GM18858 (cell line): ENCODE data around the gene KIFAP3.

Experiments used
- ATAC-seq: cut with Tn5 transposase; IDR thresholded peaks from one replicate; pipeline ENCODE4 v1.9.1; 2021; ENCODE audit not compliant: unreplicated experiment

KIFAP3 gene

DNA sequence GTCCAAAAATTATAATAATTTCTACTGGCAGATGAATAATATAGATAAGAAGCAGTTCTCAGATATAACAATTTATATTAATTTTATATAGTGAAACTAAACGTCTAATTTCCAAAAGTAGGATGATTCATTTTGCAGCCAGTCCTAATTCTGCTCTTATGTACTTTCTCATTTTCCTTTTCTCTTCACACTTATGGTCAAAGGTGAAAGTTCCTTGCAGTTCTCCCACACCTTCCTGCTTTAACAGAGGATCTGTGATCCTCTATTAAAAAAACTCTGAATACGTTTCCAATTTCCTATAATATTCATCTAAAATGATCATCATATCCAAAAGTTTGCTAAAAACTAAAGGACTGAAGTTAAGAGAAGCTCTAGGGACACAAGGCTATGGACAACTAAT, 78.5 kb downstream of the KIFAP3 start:
- no peak for ATAC-seq

DNA sequence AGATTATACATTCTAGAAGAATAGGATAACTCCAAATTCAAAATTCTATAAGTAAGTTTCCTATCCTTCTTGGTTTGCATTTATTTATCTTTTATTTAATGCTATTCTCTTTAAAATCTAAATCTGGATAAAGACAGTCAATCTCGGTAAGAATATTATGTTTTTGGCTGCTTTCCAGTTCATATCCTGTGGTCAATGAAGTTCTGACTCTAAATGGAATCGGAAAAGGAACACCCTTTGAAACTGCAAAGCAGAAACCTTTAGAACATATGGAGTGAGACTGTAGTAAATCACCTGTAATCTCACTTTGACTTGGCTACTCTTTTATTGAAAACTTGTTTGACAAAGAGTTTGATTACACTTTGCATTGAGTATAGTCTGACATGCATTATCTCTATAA, 85.2 kb downstream of the KIFAP3 start:
- no peak for ATAC-seq

DNA sequence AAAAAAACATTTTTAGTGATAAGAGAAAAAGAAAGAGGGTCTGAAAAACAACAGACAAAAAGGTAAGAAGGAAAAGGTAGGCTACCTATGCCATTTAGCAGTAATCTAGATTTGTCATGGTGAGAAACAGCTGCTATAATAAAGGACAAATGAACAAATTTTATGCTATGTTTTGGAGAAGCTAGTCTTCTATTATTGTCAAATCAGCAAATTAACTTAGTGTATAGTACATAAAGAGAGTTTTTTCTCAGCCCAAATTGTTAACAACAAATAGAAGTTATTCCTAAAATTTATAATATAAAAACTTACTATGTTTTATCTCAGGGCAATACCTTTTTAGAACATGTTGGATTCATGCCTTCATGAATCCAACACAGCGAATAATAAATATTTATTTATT, 88.7 kb downstream of the KIFAP3 start:
- no peak for ATAC-seq

GRCh38 chr1:169974067-169974466, 100.4 kb downstream of the KIFAP3 start:
- no peak for ATAC-seq

- ATAC-seq, result no peak
These were observed 104.4 kb downstream of the KIFAP3 start for GRCh38 chr1:169970114-169970513.

GRCh38 chr1:169968174-169968573, 106.3 kb downstream of the KIFAP3 start:
- ATAC-seq, result no peak

DNA sequence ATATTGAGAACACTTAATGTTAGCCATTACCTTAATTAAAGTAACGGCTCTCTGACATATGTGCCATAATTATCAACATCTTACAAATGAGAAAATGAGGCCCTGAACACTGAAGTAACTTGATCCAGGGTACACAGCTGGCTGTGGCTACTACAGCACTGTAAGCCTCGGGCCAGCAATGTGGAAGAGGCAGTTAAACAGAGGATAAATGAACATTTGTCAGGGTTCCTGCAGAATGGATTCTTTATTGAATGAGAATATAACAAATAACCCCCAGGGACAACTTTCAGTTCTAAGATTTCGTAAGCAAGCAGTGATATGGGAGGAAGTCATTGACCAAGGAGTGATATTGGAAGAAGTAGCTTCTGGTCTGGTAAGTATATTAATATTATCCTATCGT, 110.3 kb downstream of the KIFAP3 start:
- ATAC-seq, result no peak

GRCh38 chr1:169959686-169960085, 114.8 kb downstream of the KIFAP3 start:
- no peak for ATAC-seq

DNA sequence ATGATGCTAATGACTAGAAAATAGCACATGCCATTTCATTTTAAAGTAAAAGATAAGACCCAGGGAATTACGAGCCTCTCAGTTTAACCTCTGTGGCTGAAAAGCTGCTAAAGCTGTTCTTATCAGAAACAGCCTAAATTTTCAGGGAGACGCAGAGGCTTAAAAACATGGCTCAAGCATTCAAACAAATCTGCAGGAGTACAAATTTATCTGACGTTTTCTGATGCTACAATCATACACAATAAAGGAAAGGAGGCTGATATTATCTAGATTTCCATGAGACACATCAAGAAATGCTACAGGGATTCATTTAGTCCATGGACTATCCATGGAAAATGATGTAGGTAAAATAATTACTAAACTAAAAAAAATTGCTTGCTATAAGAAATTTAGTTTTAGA, 115.5 kb downstream of the KIFAP3 start:
- ATAC-seq, result no peak

GRCh38 chr1:169957884-169958283, 116.6 kb downstream of the KIFAP3 start:
- ATAC-seq, result no peak

DNA sequence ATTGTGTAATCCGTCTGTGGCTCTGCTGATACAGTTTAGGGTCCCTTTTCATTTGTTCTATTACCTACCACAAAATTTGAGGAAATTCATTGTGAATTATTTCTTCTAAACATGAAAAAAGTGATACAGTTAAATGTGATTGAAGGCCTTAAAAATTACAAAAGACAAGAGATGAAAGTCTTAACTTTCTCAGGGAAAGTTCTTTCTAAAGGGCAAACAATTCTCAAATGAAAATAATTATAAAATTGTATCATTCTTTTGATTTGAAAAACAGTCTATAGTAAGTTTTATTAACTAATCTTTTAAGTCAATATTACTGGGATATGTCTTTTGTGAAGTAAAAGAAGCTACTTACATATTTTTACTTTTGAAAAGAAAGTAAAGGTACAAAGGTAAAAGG, 123.4 kb downstream of the KIFAP3 start:
- no peak for ATAC-seq

- ATAC-seq, result no peak
These were observed 125.4 kb downstream of the KIFAP3 start for GRCh38 chr1:169949139-169949538.

DNA sequence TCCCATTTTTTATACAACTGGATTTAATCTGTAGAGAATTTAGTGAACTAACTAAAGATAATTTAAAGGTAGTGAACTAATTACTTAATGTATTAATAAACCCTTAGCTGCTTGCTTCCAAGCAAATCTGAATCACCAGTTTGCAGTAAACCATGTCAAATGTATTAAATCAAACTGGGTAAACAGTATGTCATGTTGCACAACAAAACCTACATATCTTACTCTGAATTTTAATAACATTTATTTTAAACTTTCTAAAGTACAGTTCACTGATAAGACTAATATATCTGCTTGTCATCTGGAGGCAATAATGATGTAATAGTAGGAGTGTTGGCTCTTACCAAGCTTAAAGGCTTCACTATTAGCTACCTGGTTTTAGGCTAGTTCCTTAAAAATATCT, 128.3 kb downstream of the KIFAP3 start:
- no peak for ATAC-seq

DNA sequence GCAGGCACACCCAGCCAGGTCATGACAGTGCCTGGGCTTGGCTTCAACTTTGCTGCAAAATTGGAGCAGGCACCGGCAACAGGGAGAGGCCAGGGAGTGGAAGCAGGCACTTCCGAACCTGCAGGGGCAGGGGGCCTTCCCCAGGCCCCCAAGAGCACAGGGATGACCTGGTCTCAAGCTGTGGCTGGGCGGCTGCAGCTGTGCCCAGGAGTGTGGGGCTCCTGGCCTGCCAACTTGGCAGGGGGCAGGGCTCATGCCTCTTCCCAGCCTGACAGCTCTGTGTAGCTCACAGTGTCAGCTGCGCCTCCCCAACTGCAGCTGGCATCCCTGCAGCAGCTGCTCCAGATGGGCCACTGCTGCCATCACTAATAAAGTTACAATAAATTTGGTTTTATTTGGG, 129.3 kb downstream of the KIFAP3 start:
- no peak for ATAC-seq

- no peak for ATAC-seq
These were observed 129.9 kb downstream of the KIFAP3 start for GRCh38 chr1:169944621-169945020.

GRCh38 chr1:169943963-169944526, 130.4 kb downstream of the KIFAP3 start:
- no peak for ATAC-seq

GRCh38 chr1:169941982-169942830, 132.3 kb downstream of the KIFAP3 start:
- ATAC-seq, result no peak

DNA sequence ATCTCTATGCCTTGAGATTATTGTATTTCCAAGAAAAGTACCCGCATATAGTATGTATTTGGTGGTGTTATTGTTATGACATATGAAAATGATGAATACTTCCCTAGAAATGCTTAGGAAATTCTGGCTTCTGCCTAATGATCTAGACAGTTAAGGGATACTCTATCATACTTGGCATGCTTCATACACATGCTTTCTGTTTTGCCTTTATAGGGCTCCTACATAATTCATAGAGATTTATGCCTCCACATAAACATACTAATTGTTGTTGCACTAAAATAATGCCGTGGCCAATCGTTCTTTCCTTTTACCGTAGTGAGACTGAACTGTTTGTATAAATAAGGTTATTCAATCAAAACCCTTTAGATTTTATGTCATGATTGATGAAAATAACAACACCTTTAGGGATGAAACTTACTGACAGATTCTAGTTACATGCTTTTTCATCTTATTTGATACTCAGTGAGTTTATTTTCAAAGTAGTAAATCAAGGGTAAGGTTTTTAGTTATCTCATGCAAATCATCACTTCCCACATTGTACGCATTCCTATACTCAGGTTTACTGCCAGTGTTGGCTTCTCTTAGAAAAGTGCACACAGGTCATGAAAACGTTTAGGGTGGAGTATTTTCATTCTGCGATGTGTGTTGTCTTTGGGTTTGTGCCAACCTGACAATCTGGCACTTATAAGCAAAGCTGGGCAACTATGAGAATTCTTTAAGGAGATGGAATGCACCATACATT, 140.3 kb downstream of the KIFAP3 start:
- ATAC-seq, result no peak

DNA sequence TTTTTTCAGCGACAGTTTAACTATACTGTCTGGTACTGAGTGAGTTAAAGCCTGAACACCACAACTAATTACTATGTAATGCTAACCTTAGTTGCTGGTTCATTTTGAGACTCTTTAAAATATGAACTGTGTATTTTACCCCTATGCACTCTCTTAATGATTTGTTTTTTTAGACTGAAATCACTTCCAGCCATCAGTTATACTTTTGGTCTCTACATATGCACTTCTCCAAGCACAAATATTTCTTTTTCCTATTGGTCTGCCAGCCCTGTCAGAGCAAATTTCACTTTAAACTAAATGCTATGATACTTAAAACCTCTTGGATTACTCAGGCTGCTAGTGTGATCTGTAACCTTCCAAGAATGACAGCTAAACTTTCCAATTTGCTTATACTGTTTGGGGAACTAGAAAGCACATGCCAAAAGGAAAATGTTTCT, 142.7 kb downstream of the KIFAP3 start:
- ATAC-seq, result no peak

- no peak for ATAC-seq
These were observed 145.3 kb downstream of the KIFAP3 start for GRCh38 chr1:169929210-169929526.

DNA sequence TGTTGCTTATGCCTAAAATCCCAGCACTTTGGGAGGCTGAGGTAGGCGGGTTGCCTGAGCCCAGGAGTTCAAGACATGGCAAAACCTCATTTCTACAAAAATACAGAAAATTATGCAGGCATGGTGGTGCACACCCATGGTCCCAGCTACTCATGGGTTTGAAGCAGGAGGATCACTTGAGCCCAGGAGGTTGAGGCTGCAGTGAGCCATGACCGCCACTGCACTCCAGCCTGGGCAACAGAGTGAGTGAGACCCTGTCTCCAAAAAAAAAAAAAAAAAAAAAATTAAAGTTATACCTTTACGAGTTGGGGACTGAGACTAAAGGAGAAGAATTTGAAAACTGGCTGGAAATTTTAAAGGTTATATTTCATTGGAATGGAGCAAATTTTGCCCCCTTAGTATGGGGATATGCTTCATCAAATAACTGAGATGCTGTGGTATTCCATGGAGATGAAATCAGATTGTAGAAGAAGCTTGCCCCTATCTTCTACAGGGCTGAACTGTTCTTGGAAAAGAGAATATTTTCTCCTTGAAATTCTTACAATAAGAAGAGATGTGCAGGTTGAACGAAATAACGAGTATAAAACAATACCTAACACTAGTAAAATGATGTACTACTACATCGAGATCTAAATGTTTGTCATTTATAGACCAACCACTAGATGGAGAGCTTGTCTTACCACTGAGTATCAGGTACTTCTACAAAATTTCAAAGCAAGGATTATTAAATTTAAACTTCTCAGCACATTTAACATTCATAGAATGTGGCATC, 145.9 kb downstream of the KIFAP3 start:
- ATAC-seq, result no peak
